NB4 (cell line): ENCODE results near the gene GART.
"Not testable (repeated sequence)": the region's sequence is repeated elsewhere in the genome, so short reads cannot be mapped to it uniquely, and the experiment has no call there.

Experiments used
- DNase-seq: peaks from one replicate; pipeline ENCODE4 v3.0.0; 2010; ENCODE audit warnings: low read depth
- H3K4me3 ChIP-seq: one replicate; pipeline ENCODE4 v1.5.1; 2011; ENCODE audit warnings: mild to moderate bottlenecking, low read depth, low read length, moderate library complexity
- CTCF ChIP-seq: IDR thresholded peaks from one replicate; pipeline ENCODE4 v1.5.1; 2012; ENCODE audit warnings: low read depth, low read length
- MAX ChIP-seq: IDR thresholded peaks from 2 replicates; pipeline ENCODE4 v1.6.1; 2011; ENCODE audit warnings: low read depth, low read length
- MYC ChIP-seq: IDR thresholded peaks from 2 replicates; pipeline ENCODE4 v1.6.1; 2011; ENCODE audit warnings: low read depth, low read length
- POLR2A ChIP-seq: IDR thresholded peaks from 2 replicates; pipeline ENCODE4 v1.6.1; 2011; ENCODE audit warnings: mild to moderate bottlenecking; ENCODE audit not compliant: insufficient read length; ENCODE audit errors: extremely low read depth

Gene GART

GRCh38 chr21:33478935-33479678 is 62.8 kb downstream of the GART start:
- DNase-seq = peak; percentile 62
- peak overlapping the region; percentile 80 for H3K4me3 ChIP-seq

GRCh38 chr21:33478182-33478581 is 63.7 kb downstream of the GART start:
- H3K4me3 ChIP-seq = peak overlapping the region; percentile 80
- no peak for DNase-seq
- no peak for TF ChIP-seq POLR2A
- no peak for TF ChIP-seq MYC

More at GRCh38 chr21:33478935-33479678, 62.8 kb downstream of the GART start:
- TF ChIP-seq MYC (no peak), POLR2A (no peak), MAX (no peak), CTCF (no peak)

GRCh38 chr21:33477066-33477465 is 64.9 kb downstream of the GART start:
- H3K4me3 ChIP-seq = no peak overlapping the region
- no peak for TF ChIP-seq POLR2A
- no peak for DNase-seq

GRCh38 chr21:33473344-33473743 is 68.6 kb downstream of the GART start:
- H3K4me3 ChIP-seq = no peak overlapping the region
- TF ChIP-seq MYC (no peak), CTCF (no peak), MAX (no peak), POLR2A (no peak)
- DNase-seq = no peak

GRCh38 chr21:33470701-33471100 is 71.2 kb downstream of the GART start:
- TF ChIP-seq POLR2A (no peak), CTCF (no peak), MYC (no peak), MAX (no peak)

GRCh38 chr21:33469183-33469582 is 72.7 kb downstream of the GART start:
- DNase-seq, H3K4me3 ChIP-seq: not testable (repeated sequence)

More at GRCh38 chr21:33470701-33471100, 71.2 kb downstream of the GART start:
- DNase-seq = no peak
- no peak overlapping the region for H3K4me3 ChIP-seq

- DNase-seq = no peak
- no peak for TF ChIP-seq MYC
- TF ChIP-seq MAX = no peak
- no peak for TF ChIP-seq CTCF
- no peak for TF ChIP-seq POLR2A
- no peak overlapping the region for H3K4me3 ChIP-seq
These were observed 80.2 kb downstream of the GART start for GRCh38 chr21:33461538-33462250.
